Sigmoid colon (tissue), 7 donors: Measurements from ENCODE around the gene GAL. TPM values are rescaled to one million over a fixed set of nuclear protein-coding genes. Genes with fewer than 3 reads are reported as not detected.

Experiments used
- DNase-seq: peaks from one replicate; pipeline ENCODE4 v3.0.0-alpha.2; 2019
- H3K27ac ChIP-seq, 4 donors: fragments of 200-600 bp; sonication (generic); one replicate each; pipeline ENCODE4 v1.5.1; 2016 to 2019; ENCODE audit warnings: mild to moderate bottlenecking in 1 of 4
- H3K27me3 ChIP-seq, 3 donors: fragments of 200-600 bp; sonication (generic); one replicate each; pipeline ENCODE4 v1.5.1; 2019; ENCODE audit warnings: mild to moderate bottlenecking in 1 of 3
- H3K36me3 ChIP-seq, 4 donors: fragments of 200-600 bp; sonication (generic); one replicate each; pipeline ENCODE4 v1.5.1; 2016 to 2019
- H3K4me1 ChIP-seq, 4 donors: fragments of 200-600 bp; sonication (generic); one replicate each; pipeline ENCODE4 v1.5.1; 2017 to 2019
- H3K4me3 ChIP-seq, 4 donors: fragments of 200-600 bp; sonication (generic); one replicate each; pipeline ENCODE4 v1.5.1; 2017 to 2019; ENCODE audit warnings: mild to moderate bottlenecking in 2 of 4, moderate library complexity in 1 of 4
- H3K9me3 ChIP-seq, 4 donors: fragments of 200-600 bp in 3 of 4; sonication (generic) in 3 of 4; one replicate each; pipeline versions ENCODE4 v1.5.1 to v1.6.1; 2013 to 2019
- CTCF ChIP-seq, 4 experiments: fragments of 450-650 bp in 3 of 4; fragments of 200-600 bp in 1 of 4; IDR thresholded peaks; one replicate each; pipeline ENCODE4 v1.5.1; 2016 to 2019; ENCODE audit warnings: antibody characterized with exemption in 4 of 4, mild to moderate bottlenecking in 3 of 4, moderate library complexity in 2 of 4
- EP300 ChIP-seq, 4 donors: sonication (generic); formaldehyde crosslinking; IDR thresholded peaks; one replicate each; pipeline ENCODE4 v1.6.1; 2017; ENCODE audit warnings: antibody characterized with exemption in 4 of 4
- POLR2A ChIP-seq, 2 donors: fragments of 450-650 bp; IDR thresholded peaks; one replicate each; pipeline ENCODE4 v1.6.1; 2016; ENCODE audit warnings: antibody characterized with exemption in 2 of 2, mild to moderate bottlenecking in 2 of 2, moderate library complexity in 2 of 2
- POLR2AphosphoS5 ChIP-seq, 4 donors: sonication (generic); formaldehyde crosslinking; IDR thresholded peaks; one replicate each; pipeline ENCODE4 v1.6.1; 2017; ENCODE audit warnings: antibody characterized with exemption in 4 of 4
- WGBS, 2 donors: extraction: QIAGEN DNeasy Blood & Tissue Kit; methylation state at CpG; one replicate each; pipeline ENCODE4 v1.1.7; 2013; 5-methylcytosine and 5-hydroxymethylcytosine counted together
- intact Hi-C: fragments of 100-400 bp; cut with DNase I; formaldehyde crosslinking; loops from one replicate; pipeline ENCODE4 v1.15.1; 2023
- polyA plus RNA-seq, 3 donors: library from polyadenylated mRNA; stranded (reverse); fragments of 200-250 nt; gene quantifications; one replicate each; pipeline ENCODE4 v1.2.3, GENCODE V29; 2013
- total RNA-seq, 4 donors: library from RNA; depleted of rRNA; stranded (reverse); fragments of >200 nt; gene quantifications; one replicate each; pipeline ENCODE4 v1.1.0, GENCODE V29; 2016
- donor health status: healthy with polysubstance abuse.
- donor health status: Bipolar disorder and iron deficiency.
- donor health status: healthy.

The GAL gene
- total and polyA plus RNA-seq, 7 donors: 4.1 to 12.9 (median 11.8) TPM; not detected in 2

- H3K27me3 ChIP-seq: peaks cover 0 to 57% (median 11%) of the 10 kb centered on the region in 3 donors
- intact Hi-C loops: no loop called here
These were observed 6.5 kb downstream of the GAL start for GRCh38 chr11:68690671-68691401.

GRCh38 chr11:68691402-68691784 is 7.0 kb downstream of the GAL start:
- Histone ChIP-seq H3K9me3 (peaks cover 0 to 3% (median 0%) of the 10 kb centered on the region in 4 donors), H3K4me1 (no peaks in the 10 kb centered on the region), H3K27ac (no peak overlapping the region), H3K4me3 (no peak overlapping the region), H3K36me3 (no peaks in the 10 kb centered on the region), H3K27me3 (peaks cover 0 to 52% (median 6%) of the 10 kb centered on the region in 3 donors)
- peak; percentile 27 for DNase-seq
- intact Hi-C loops: no loop called here
- TF ChIP-seq EP300 (IDR thresholded peaks at IDR 0.05) (no peak), POLR2AphosphoS5 (IDR thresholded peaks at IDR 0.05) (no peak), POLR2A (IDR thresholded peaks at IDR 0.05) (no peak), CTCF (IDR thresholded peaks at IDR 0.05) (no peak)
- 88 to 91% methylated on average over 9 of the region's 9 CpGs for WGBS, 2 donors

More at GRCh38 chr11:68690671-68691401, 6.5 kb downstream of the GAL start:
- Histone ChIP-seq H3K4me3 (no peak overlapping the region), H3K9me3 (no peaks in the 10 kb centered on the region), H3K36me3 (no peaks in the 10 kb centered on the region), H3K4me1 (no peaks in the 10 kb centered on the region), H3K27ac (no peak overlapping the region)
- WGBS, 2 donors: 55 to 70% methylated on average over 16 of the region's 16 CpGs
- DNase-seq: peak; percentile 33
- no peak for TF ChIP-seq EP300 (IDR thresholded peaks at IDR 0.05)
- no peak for TF ChIP-seq POLR2AphosphoS5 (IDR thresholded peaks at IDR 0.05)
- no peak for TF ChIP-seq CTCF (IDR thresholded peaks at IDR 0.05)
- TF ChIP-seq POLR2A (IDR thresholded peaks at IDR 0.05): no peak

GRCh38 chr11:68692115-68692514 is 7.8 kb downstream of the GAL start:
- H3K9me3 ChIP-seq: peaks cover 0 to 3% (median 0%) of the 10 kb centered on the region in 4 donors
- peak; percentile 48 for DNase-seq
- 87 to 90% methylated on average over 10 of the region's 10 CpGs for WGBS, 2 donors
- no peak overlapping the region for H3K27ac ChIP-seq
- H3K36me3 ChIP-seq: no peaks in the 10 kb centered on the region
- no peaks in the 10 kb centered on the region for H3K4me1 ChIP-seq
- H3K27me3 ChIP-seq: peaks cover 0 to 45% (median 0%) of the 10 kb centered on the region in 3 donors
- no peak for TF ChIP-seq POLR2A (IDR thresholded peaks at IDR 0.05)
- no peak for TF ChIP-seq POLR2AphosphoS5 (IDR thresholded peaks at IDR 0.05)
- TF ChIP-seq CTCF (IDR thresholded peaks at IDR 0.05): no peak
- TF ChIP-seq EP300 (IDR thresholded peaks at IDR 0.05): no peak
- no peak overlapping the region for H3K4me3 ChIP-seq
- intact Hi-C loops: no loop called here

- intact Hi-C loops: no loop called here
- Histone ChIP-seq H3K4me1 (no peaks in the 10 kb centered on the region), H3K27ac (no peak overlapping the region), H3K36me3 (no peaks in the 10 kb centered on the region), H3K9me3 (peaks cover 0 to 3% (median 0%) of the 10 kb centered on the region in 4 donors), H3K27me3 (peaks cover 0 to 37% (median 0%) of the 10 kb centered on the region in 3 donors), H3K4me3 (no peak overlapping the region)
- TF ChIP-seq POLR2A (IDR thresholded peaks at IDR 0.05) (no peak), POLR2AphosphoS5 (IDR thresholded peaks at IDR 0.05) (no peak), EP300 (IDR thresholded peaks at IDR 0.05) (no peak), CTCF (IDR thresholded peaks at IDR 0.05) (no peak)
- WGBS, 2 donors: 76 to 84% methylated on average over 15 of the region's 15 CpGs
- DNase-seq: peak; percentile 61
These were observed 8.6 kb downstream of the GAL start for GRCh38 chr11:68692871-68693483.
